ENCODE measurements around the gene FTCD. TPM values are rescaled to one million over a fixed set of nuclear protein-coding genes. Genes with fewer than 3 reads are reported as not detected.
A peak's percentile ranks its signal among the peaks of the same experiment; 100 is the strongest.
"Not testable (repeated sequence)": the region's sequence is repeated elsewhere in the genome, so short reads cannot be mapped to it uniquely, and the experiment has no call there.

FTCD gene
- total RNA-seq, 6 donors from 2014 or later, result 0.69 to 0.98 TPM; not detected in 4

DNA sequence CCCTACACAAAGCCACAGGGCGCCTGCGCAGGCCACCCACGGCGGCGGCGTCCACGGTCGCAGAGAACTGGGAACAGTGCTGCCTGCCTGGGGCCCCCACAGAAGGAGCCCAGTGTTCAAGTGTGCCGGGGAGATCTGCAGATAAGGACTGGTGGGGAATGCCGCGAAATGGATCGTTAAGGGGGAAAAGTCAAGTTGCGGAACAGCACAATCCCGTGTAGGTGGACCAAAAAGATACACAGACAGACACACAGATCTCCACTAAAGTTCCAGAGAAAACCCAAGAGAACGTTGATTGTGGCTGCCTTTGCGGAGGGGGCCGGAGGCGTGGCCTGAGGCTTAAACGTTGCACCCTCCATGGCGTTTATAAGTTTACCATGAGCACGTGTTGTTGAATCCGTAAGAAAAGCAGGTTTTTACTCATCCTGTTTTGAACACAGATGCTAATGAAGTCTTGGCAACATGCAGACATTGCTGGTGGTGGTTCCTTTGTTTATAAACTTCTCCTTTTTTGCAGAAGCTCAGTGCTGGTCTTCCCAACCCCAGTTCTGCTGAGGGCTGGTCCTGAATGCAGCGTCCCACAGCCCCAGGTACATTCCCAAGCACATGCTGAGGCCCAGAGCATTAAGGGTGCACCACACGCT lies 24.8 kb upstream of the FTCD start:
- Histone ChIP-seq H3K9me3 (peaks cover 0 to 5% (median 0%) of the 10 kb centered on the region in 4 donors), H3K4me3 (no peak overlapping the region), H3K27me3 (no peaks in the 10 kb centered on the region), H3K4me1 (peaks cover 0 to 11% (median 2%) of the 10 kb centered on the region in 4 donors), H3K27ac (no peak overlapping the region), H3K36me3 (no peaks in the 10 kb centered on the region)
- DNase-seq, result no peak
- TF ChIP-seq EP300 (IDR thresholded peaks at IDR 0.05), result no peak
- TF ChIP-seq POLR2A (IDR thresholded peaks at IDR 0.05), result no peak
- TF ChIP-seq, protein P1, sequence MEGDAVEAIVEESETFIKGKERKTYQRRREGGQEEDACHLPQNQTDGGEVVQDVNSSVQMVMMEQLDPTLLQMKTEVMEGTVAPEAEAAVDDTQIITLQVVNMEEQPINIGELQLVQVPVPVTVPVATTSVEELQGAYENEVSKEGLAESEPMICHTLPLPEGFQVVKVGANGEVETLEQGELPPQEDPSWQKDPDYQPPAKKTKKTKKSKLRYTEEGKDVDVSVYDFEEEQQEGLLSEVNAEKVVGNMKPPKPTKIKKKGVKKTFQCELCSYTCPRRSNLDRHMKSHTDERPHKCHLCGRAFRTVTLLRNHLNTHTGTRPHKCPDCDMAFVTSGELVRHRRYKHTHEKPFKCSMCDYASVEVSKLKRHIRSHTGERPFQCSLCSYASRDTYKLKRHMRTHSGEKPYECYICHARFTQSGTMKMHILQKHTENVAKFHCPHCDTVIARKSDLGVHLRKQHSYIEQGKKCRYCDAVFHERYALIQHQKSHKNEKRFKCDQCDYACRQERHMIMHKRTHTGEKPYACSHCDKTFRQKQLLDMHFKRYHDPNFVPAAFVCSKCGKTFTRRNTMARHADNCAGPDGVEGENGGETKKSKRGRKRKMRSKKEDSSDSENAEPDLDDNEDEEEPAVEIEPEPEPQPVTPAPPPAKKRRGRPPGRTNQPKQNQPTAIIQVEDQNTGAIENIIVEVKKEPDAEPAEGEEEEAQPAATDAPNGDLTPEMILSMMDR (IDR thresholded peaks at IDR 0.05), result no peak
- no peak for TF ChIP-seq POLR2AphosphoS5 (IDR thresholded peaks at IDR 0.05)
- 70 to 82% methylated on average over 24 of the region's 24 CpGs for WGBS, 2 donors
- ATAC-seq (ENCODE audit: low FRiP score in 2 of 2), result no peak

DNA sequence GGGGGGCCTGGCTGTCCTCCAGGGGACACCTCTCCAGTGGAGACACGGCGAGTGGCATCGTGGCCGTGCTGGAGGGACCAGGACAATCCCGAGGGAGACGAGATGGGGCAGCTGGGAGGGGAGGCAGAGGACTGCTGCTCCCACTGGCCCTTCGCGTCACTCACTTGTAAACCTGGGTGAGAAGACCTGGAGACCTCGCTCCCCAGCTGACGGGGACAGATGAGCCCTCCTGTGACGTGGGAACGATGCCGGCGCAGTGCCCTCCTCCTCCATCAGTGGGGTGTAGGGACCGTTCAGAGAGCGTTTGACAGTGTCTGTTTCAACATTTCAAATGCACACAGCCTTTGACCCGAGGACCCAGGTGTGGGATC lies 24.3 kb upstream of the FTCD start:
- Histone ChIP-seq H3K4me1 (peaks cover 0 to 11% (median 0%) of the 10 kb centered on the region in 4 donors), H3K4me3 (no peak overlapping the region), H3K27me3 (no peaks in the 10 kb centered on the region), H3K9me3 (peaks cover 0 to 5% (median 2%) of the 10 kb centered on the region in 4 donors), H3K27ac (no peak overlapping the region), H3K36me3 (no peaks in the 10 kb centered on the region)
- TF ChIP-seq EP300 (IDR thresholded peaks at IDR 0.05), result no peak
- no peak for TF ChIP-seq POLR2A (IDR thresholded peaks at IDR 0.05)
- TF ChIP-seq, protein P1 (IDR thresholded peaks at IDR 0.05), result no peak
- TF ChIP-seq POLR2AphosphoS5 (IDR thresholded peaks at IDR 0.05), result no peak
- ATAC-seq (ENCODE audit: low FRiP score in 2 of 2), result no peak
- peak in 1 of 2 donors; percentile 80 for DNase-seq
- WGBS, 2 donors, result 72 to 89% methylated on average over 16 to 17 of the region's 17 CpGs

DNA sequence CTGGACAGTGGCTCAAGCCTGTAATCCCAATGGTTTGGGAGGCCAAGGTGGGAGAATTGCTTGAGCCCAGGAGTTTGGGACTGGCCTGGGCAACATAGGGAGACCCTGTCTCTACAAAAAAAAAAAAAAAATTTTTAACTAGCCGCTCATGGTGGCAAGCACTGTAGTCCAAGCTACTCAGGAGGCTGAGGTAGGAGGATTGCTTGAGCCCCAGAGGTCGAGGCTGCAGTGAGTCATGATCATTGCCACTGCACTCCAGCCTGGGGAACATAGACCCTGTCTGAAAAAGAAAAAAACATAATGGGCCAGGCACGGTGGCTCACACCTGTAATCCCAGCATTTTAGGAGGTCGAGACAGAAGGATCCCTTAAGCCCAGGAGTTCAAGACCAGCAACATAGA lies 23.6 kb upstream of the FTCD start:
- TF ChIP-seq EP300 (IDR thresholded peaks at IDR 0.05) (no peak), POLR2AphosphoS5 (IDR thresholded peaks at IDR 0.05) (no peak), POLR2A (IDR thresholded peaks at IDR 0.05) (no peak)
- TF ChIP-seq, protein P1 (IDR thresholded peaks at IDR 0.05), result no peak
- Histone ChIP-seq H3K27ac (no peak overlapping the region), H3K4me1 (peaks cover 0 to 9% (median 0%) of the 10 kb centered on the region in 4 donors), H3K4me3 (no peak overlapping the region), H3K27me3 (no peaks in the 10 kb centered on the region), H3K9me3 (peaks cover 0 to 5% (median 2%) of the 10 kb centered on the region in 4 donors), H3K36me3 (no peaks in the 10 kb centered on the region)
- ATAC-seq (ENCODE audit: low FRiP score in 2 of 2) (no peak), DNase-seq (no peak)
- WGBS, 2 donors, result 78 to 97% methylated on average over 4 of the region's 4 CpGs

DNA sequence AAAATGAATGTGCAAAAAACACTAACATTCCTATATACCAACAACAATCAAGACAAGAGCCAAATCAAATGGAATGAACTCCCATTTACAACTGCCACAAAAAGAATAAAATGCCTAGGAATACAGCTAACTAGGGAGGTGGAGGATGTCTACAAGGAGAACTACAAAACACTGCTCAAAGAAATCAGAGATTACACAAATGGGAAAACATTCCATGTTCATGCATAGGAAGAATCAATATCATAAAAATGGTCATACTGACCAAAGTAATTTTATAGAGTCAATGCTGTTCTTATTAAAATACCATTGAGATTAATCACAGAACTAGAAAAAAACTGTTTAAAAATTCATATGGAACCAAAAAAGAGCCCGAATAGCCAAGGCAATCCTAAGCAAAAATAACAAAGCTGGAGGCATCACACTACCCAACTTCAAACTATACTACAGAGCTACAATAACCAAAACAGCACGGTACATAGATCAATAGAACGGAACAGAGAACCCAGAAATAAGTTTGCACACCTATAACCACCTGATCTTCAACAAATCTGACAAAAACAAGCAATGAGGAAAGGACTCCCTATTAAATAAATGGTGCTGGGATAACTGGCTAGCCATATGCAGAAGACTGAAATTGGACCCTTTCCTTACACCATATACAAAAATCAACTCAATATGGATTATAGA lies 21.2 kb upstream of the FTCD start:
- H3K9me3 ChIP-seq; DNase-seq; H3K27me3 ChIP-seq; H3K4me3 ChIP-seq; H3K4me1 ChIP-seq; H3K27ac ChIP-seq; H3K36me3 ChIP-seq; ATAC-seq (ENCODE audit: low FRiP score in 2 of 2): not testable (repeated sequence)
- 91 to 95% methylated on average over 3 of the region's 3 CpGs for WGBS, 2 donors

DNA sequence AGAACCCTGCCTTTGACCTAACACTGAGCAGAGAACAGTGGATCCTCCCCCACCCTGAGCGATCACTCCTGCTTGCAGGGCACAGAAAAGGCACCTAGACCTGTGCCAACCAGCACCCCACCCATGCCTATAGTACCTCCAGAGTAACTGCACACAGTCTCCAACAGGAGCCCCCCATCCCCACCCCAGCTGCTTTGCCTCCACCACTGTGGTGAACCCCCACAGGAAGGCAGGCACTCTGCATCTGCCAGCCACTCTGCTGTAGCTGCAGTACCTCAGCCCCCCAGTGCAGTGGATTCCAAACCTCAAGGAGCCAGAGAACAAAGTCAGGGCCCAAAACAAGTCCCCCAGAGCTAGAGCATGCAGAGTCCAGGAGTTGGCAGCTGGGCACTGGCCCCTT lies 18.2 kb upstream of the FTCD start:
- ATAC-seq (ENCODE audit: low FRiP score in 2 of 2), result no peak
- 100% methylated on average over 1 of the region's 1 CpG for WGBS, 2 donors
- Histone ChIP-seq H3K4me1 (no peaks in the 10 kb centered on the region), H3K27me3 (no peaks in the 10 kb centered on the region), H3K4me3 (no peak overlapping the region), H3K27ac (no peak overlapping the region), H3K36me3 (no peaks in the 10 kb centered on the region), H3K9me3 (peaks cover 0 to 5% (median 2%) of the 10 kb centered on the region in 4 donors)
- no peak for TF ChIP-seq EP300 (IDR thresholded peaks at IDR 0.05)
- TF ChIP-seq POLR2A (IDR thresholded peaks at IDR 0.05), result no peak
- TF ChIP-seq POLR2AphosphoS5 (IDR thresholded peaks at IDR 0.05), result no peak
- TF ChIP-seq, protein P1 (IDR thresholded peaks at IDR 0.05), result no peak
- DNase-seq, result no peak
